ENCODE data around the gene BCL2L14. TPM values are rescaled to one million over a fixed set of nuclear protein-coding genes. Genes with fewer than 3 reads are reported as not detected.

BCL2L14 gene
- polyA plus RNA-seq, 1 donor (not counting 4 experiments of a cell fraction or from before 2014, with no cell fraction given) = not detected

- no peaks in the 10 kb centered on the region for H3K9me1 ChIP-seq (ENCODE audit: control insufficient read depth, extremely low read depth, insufficient read depth, low read length)
- H4K20me1 ChIP-seq (ENCODE audit: control insufficient read depth, extremely low read depth, insufficient read depth, low read length) = no peaks in the 10 kb centered on the region
- no peak for DNase-seq (ENCODE audit: low read depth, low spot score)
- dilution Hi-C loops (cut with MboI; ENCODE audit: extremely low pct_ligation_motif_present, low sequenced_read_pairs) = loop anchor here (25.0 kb wide), 1 partner anchor 239 kb away; no protein-coding TSS in a partner anchor
- FAIRE-seq = no peak
- no peak overlapping the region for H3K4me3 ChIP-seq (ENCODE audit: control insufficient read depth in 2 of 3, extremely low read depth in 1 of 3, insufficient read depth in 2 of 3, low read depth in 1 of 3, low read length in 3 of 3)
- H3K4me2 ChIP-seq (ENCODE audit: control insufficient read depth, extremely low read depth, insufficient read depth, low read depth, low read length) = no peak overlapping the region
- TF ChIP-seq CTCF (optimal IDR thresholded peaks at IDR 0.05 in 1 of 3, IDR thresholded peaks at IDR 0.05 in 1 of 3, conservative IDR thresholded peaks at IDR 0.05 in 1 of 3; ENCODE audit: extremely low read depth in 1 of 3, insufficient read depth in 2 of 3, low read length in 3 of 3) (no peak), EZH2 (IDR thresholded peaks at IDR 0.05; ENCODE audit: low read length) (no peak)
- no peaks in the 10 kb centered on the region for H3K4me1 ChIP-seq (ENCODE audit: control insufficient read depth, extremely low read depth, insufficient read depth, low read length)
- H3K9me3 ChIP-seq (ENCODE audit: control insufficient read depth, low read depth, low read length) = no peaks in the 10 kb centered on the region
- no peak overlapping the region for H3K9ac ChIP-seq (ENCODE audit: control insufficient read depth, extremely low read depth, insufficient read depth, low read length)
- H3K79me2 ChIP-seq (ENCODE audit: control insufficient read depth, insufficient read depth, low read length) = no peaks in the 10 kb centered on the region
- no peaks in the 10 kb centered on the region for H3K27me3 ChIP-seq (ENCODE audit: control insufficient read depth, extremely low read depth, insufficient read depth, low read length)
- no peaks in the 10 kb centered on the region for H3K36me3 ChIP-seq (ENCODE audit: control insufficient read depth in 2 of 2, extremely low read depth in 1 of 2, insufficient read depth in 2 of 2, low read length in 2 of 2)
- no peak overlapping the region for H3K27ac ChIP-seq (ENCODE audit: control insufficient read depth, insufficient read depth, low read length)
- no peak overlapping the region for H2AFZ ChIP-seq (ENCODE audit: control insufficient read depth, low read length)
These were observed 27.9 kb downstream of the BCL2L14 start for GRCh38 chr12:12098691-12099015.

GRCh38 chr12:12099102-12099501 lies 28.4 kb downstream of the BCL2L14 start:
- Histone ChIP-seq H3K9ac (ENCODE audit: control insufficient read depth, extremely low read depth, insufficient read depth, low read length) (no peak overlapping the region), H3K36me3 (ENCODE audit: control insufficient read depth in 2 of 2, extremely low read depth in 1 of 2, insufficient read depth in 2 of 2, low read length in 2 of 2) (no peaks in the 10 kb centered on the region), H3K27me3 (ENCODE audit: control insufficient read depth, extremely low read depth, insufficient read depth, low read length) (no peaks in the 10 kb centered on the region), H3K27ac (ENCODE audit: control insufficient read depth, insufficient read depth, low read length) (no peak overlapping the region), H3K9me1 (ENCODE audit: control insufficient read depth, extremely low read depth, insufficient read depth, low read length) (no peaks in the 10 kb centered on the region), H4K20me1 (ENCODE audit: control insufficient read depth, extremely low read depth, insufficient read depth, low read length) (no peaks in the 10 kb centered on the region), H3K4me2 (ENCODE audit: control insufficient read depth, extremely low read depth, insufficient read depth, low read depth, low read length) (no peak overlapping the region), H3K79me2 (ENCODE audit: control insufficient read depth, insufficient read depth, low read length) (no peaks in the 10 kb centered on the region), H3K9me3 (ENCODE audit: control insufficient read depth, low read depth, low read length) (no peaks in the 10 kb centered on the region), H2AFZ (ENCODE audit: control insufficient read depth, low read length) (no peak overlapping the region), H3K4me1 (ENCODE audit: control insufficient read depth, extremely low read depth, insufficient read depth, low read length) (no peaks in the 10 kb centered on the region), H3K4me3 (ENCODE audit: control insufficient read depth in 2 of 3, extremely low read depth in 1 of 3, insufficient read depth in 2 of 3, low read depth in 1 of 3, low read length in 3 of 3) (no peak overlapping the region)
- dilution Hi-C loops (cut with MboI; ENCODE audit: extremely low pct_ligation_motif_present, low sequenced_read_pairs) = loop anchor here (25.0 kb wide), 1 partner anchor 238 kb away; no protein-coding TSS in a partner anchor
- FAIRE-seq = no peak
- DNase-seq (ENCODE audit: low read depth, low spot score) = no peak
- TF ChIP-seq EZH2 (IDR thresholded peaks at IDR 0.05; ENCODE audit: low read length) = no peak
- TF ChIP-seq CTCF (optimal IDR thresholded peaks at IDR 0.05 in 1 of 3, IDR thresholded peaks at IDR 0.05 in 1 of 3, conservative IDR thresholded peaks at IDR 0.05 in 1 of 3; ENCODE audit: extremely low read depth in 1 of 3, insufficient read depth in 2 of 3, low read length in 3 of 3) = no peak
